ENCODE results near the gene MICB. TPM values are rescaled to one million over a fixed set of nuclear protein-coding genes. Genes with fewer than 3 reads are reported as not detected.

Gene MICB
- total and polyA plus RNA-seq, 4 donors = 3.8 to 10.2 (median 7.4) TPM

DNA sequence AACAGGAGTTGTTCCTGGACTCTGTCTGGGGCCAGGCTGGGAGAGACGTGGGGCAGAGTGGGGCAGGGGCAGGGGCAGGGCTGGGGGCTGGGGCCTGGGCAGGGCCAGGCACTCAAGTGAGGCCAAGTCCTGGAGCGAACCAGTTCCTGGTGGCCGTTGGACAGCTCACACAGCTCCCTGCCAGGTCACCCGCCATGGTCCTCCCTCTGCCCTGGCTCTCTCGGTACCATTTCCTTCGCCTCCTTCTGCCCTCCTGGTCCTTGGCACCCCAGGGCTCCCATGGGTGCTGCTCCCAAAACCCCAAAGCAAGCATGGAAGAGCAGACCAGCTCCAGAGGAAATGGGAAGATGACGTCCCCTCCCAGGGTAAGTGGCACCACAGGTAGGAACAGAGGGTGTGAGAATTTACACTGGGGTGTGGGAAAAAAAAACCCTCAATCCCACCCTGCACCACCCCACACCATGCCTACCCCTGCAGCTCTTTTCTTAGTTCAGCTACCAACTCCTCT, 30.9 kb downstream of the MICB start, which contains the start of gene MCCD1:
MCCD1 (plus strand) TSS at position 142 of the 508 bp plus-strand sequence; CDS start at position 195, 53 bp downstream.
- Histone ChIP-seq H3K36me3 (ENCODE audit: control insufficient read depth in 4 of 4, insufficient read depth in 4 of 4, low read length in 4 of 4) (peaks cover 10 to 37% (median 31%) of the 10 kb centered on the region in 4 donors), H3K27ac (ENCODE audit: low read depth in 1 of 2, low read length in 1 of 2) (no peak within 1 kb of the TSS), H3K4me3 (no peak within 1 kb of the TSS), H3K9ac (ENCODE audit: insufficient read depth in 1 of 2, low read length in 2 of 2) (no peak within 1 kb of the TSS), H3K4me1 (ENCODE audit: control insufficient read depth in 5 of 5, insufficient read depth in 5 of 5, low read length in 5 of 5) (peaks cover 0 to 6% (median 3%) of the 10 kb centered on the region in 5 donors), H3K27me3 (ENCODE audit: control insufficient read depth in 3 of 3, insufficient read depth in 3 of 3, low read length in 2 of 3) (no peaks in the 10 kb centered on the region), H3K9me3 (ENCODE audit: control insufficient read depth in 4 of 4, insufficient read depth in 3 of 4, low read length in 3 of 4) (peaks cover 0 to 1% (median 0%) of the 10 kb centered on the region in 4 donors)
- 71 to 75% methylated on average over 7 of the region's 7 CpGs for WGBS, 2 donors
- no peak for DNase-seq
- no peak for ATAC-seq (ENCODE audit: insufficient read depth, low FRiP score)
- no peak for TF ChIP-seq CTCF (IDR thresholded peaks at IDR 0.05; ENCODE audit: control extremely low read depth, extremely low read depth)

- Histone ChIP-seq H3K36me3 (ENCODE audit: control insufficient read depth in 4 of 4, insufficient read depth in 4 of 4, low read length in 4 of 4) (peaks cover 15 to 43% (median 34%) of the 10 kb centered on the region in 4 donors), H3K27ac (ENCODE audit: low read depth in 1 of 2, low read length in 1 of 2) (no peak overlapping the region), H3K9ac (ENCODE audit: insufficient read depth in 1 of 2, low read length in 2 of 2) (no peak overlapping the region), H3K4me1 (ENCODE audit: control insufficient read depth in 5 of 5, insufficient read depth in 5 of 5, low read length in 5 of 5) (peaks cover 0 to 6% (median 3%) of the 10 kb centered on the region in 5 donors), H3K27me3 (ENCODE audit: control insufficient read depth in 3 of 3, insufficient read depth in 3 of 3, low read length in 2 of 3) (no peaks in the 10 kb centered on the region), H3K4me3 (no peak overlapping the region), H3K9me3 (ENCODE audit: control insufficient read depth in 4 of 4, insufficient read depth in 3 of 4, low read length in 3 of 4) (peaks cover 0 to 1% (median 0%) of the 10 kb centered on the region in 4 donors)
- DNase-seq (peak in 1 of 3 donors; percentile 8), ATAC-seq (ENCODE audit: insufficient read depth, low FRiP score) (no peak)
- WGBS, 2 donors = 54 to 57% methylated on average over 12 of the region's 12 CpGs
- no peak for TF ChIP-seq CTCF (IDR thresholded peaks at IDR 0.05; ENCODE audit: control extremely low read depth, extremely low read depth)
These were observed 31.6 kb downstream of the MICB start for GRCh38 chr6:31529329-31530150.

- WGBS, 2 donors = 72 to 81% methylated on average over 5 to 6 of the region's 6 CpGs
- H3K4me3 ChIP-seq = no peak overlapping the region
- peaks cover 26 to 53% (median 42%) of the 10 kb centered on the region in 4 donors for H3K36me3 ChIP-seq (ENCODE audit: control insufficient read depth in 4 of 4, insufficient read depth in 4 of 4, low read length in 4 of 4)
These were observed 32.7 kb downstream of the MICB start for GRCh38 chr6:31530659-31531058.

More at GRCh38 chr6:31530659-31531058, 32.7 kb downstream of the MICB start:
- TF ChIP-seq CTCF (IDR thresholded peaks at IDR 0.05; ENCODE audit: control extremely low read depth, extremely low read depth) = no peak
- H3K27me3 ChIP-seq (ENCODE audit: control insufficient read depth in 3 of 3, insufficient read depth in 3 of 3, low read length in 2 of 3) = no peaks in the 10 kb centered on the region
- ATAC-seq (ENCODE audit: insufficient read depth, low FRiP score) = no peak
- peaks cover 0 to 6% (median 3%) of the 10 kb centered on the region in 5 donors for H3K4me1 ChIP-seq (ENCODE audit: control insufficient read depth in 5 of 5, insufficient read depth in 5 of 5, low read length in 5 of 5)
- H3K9ac ChIP-seq (ENCODE audit: insufficient read depth in 1 of 2, low read length in 2 of 2) = no peak overlapping the region
- H3K9me3 ChIP-seq (ENCODE audit: control insufficient read depth in 4 of 4, insufficient read depth in 3 of 4, low read length in 3 of 4) = peaks cover 0 to 1% (median 0%) of the 10 kb centered on the region in 4 donors
- DNase-seq = no peak
- H3K27ac ChIP-seq (ENCODE audit: low read depth in 1 of 2, low read length in 1 of 2) = no peak overlapping the region
